ENCODE data around the gene BTBD8.

Gene BTBD8

DNA sequence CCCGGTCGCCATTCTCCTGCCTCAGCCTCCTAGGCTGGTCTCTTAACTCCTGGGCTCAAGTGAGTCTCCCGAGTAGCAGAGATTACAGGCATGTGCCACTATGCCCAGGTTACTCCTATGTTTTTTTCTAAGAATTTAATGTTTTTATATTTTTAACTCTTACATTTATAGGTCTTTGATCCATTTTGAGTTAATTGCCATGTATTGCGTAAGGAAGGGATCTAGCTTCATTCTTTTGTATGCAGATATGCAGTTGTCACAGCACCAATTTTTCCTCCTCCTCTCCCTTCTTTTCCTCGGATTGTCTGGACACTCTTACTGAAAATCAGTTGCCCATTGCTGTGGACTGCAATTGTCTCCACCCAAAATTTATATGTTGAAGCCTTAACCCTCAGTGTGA, 11.5 kb downstream of the BTBD8 start:
- no peak for DNase-seq (ENCODE audit: low spot score)
- TF ChIP-seq, protein P1, sequence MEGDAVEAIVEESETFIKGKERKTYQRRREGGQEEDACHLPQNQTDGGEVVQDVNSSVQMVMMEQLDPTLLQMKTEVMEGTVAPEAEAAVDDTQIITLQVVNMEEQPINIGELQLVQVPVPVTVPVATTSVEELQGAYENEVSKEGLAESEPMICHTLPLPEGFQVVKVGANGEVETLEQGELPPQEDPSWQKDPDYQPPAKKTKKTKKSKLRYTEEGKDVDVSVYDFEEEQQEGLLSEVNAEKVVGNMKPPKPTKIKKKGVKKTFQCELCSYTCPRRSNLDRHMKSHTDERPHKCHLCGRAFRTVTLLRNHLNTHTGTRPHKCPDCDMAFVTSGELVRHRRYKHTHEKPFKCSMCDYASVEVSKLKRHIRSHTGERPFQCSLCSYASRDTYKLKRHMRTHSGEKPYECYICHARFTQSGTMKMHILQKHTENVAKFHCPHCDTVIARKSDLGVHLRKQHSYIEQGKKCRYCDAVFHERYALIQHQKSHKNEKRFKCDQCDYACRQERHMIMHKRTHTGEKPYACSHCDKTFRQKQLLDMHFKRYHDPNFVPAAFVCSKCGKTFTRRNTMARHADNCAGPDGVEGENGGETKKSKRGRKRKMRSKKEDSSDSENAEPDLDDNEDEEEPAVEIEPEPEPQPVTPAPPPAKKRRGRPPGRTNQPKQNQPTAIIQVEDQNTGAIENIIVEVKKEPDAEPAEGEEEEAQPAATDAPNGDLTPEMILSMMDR (IDR thresholded peaks at IDR 0.05): no peak
- Histone ChIP-seq H3K4me3 (no peak overlapping the region), H3K27ac (no peak overlapping the region)

DNA sequence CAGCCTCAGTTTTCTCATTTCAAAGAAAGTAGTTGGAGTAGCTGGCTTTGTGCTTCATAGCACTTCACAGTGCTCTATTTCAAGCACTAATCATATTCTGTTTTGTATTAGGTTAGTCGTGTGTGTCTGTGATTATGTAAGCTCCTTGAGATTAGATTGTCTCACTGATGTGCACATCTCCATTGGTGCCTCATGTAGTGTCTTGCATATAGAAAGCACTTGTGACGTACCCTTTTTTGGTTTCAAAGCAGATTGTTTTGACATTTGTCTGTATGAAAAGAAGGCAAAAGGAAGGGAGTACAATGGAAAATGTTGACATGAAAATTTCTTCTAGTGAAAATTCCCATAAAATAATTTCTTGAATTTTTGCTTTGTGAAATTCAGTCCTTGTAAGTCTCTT, 13.9 kb downstream of the BTBD8 start:
- TF ChIP-seq, protein P1 (IDR thresholded peaks at IDR 0.05): no peak
- Histone ChIP-seq H3K27ac (no peak overlapping the region), H3K4me3 (no peak overlapping the region)
- DNase-seq (ENCODE audit: low spot score): no peak

DNA sequence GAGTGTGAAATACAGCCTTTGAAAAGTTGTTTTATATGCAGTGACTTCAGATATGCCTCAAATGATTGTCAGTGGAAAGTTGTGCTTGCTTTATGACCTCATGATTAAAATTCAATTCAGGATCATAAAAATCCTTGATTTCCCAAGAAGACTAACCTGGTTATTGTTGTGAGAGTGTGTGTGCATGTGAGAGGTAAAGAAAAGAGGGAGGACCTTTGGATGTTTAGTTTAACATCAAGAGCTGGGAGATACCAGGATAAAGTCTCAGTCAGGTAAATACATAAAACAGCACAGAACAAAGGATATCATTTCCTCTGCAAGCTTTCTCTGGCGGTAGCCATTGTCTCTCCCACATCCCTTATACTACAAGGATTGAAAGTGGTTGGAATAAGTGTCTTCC, 14.4 kb downstream of the BTBD8 start:
- H3K27ac ChIP-seq: no peak overlapping the region
- H3K4me3 ChIP-seq: no peak overlapping the region
- TF ChIP-seq, protein P1 (IDR thresholded peaks at IDR 0.05): no peak
- no peak for DNase-seq (ENCODE audit: low spot score)

DNA sequence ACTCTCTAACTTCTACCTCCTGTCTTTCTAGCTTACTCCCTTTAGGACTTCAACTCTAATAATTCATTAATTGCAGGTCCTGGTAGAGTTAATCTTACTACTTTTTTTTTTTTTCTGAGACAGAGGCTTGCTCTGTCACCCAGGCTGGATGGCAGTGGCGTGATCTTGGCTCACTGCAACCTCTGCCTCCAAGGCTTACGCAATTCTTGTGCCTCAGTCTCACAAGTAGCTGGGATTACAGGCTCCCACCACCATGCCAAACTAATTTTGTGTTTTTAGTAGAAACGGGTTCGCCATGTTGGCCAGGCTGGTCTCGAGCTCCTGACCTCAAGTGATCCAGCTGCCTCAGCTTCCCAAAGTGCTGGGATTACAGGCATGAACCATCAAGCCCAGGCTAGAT, 15.7 kb downstream of the BTBD8 start:
- H3K4me3 ChIP-seq: no peak overlapping the region
- no peak overlapping the region for H3K27ac ChIP-seq
- TF ChIP-seq, protein P1 (IDR thresholded peaks at IDR 0.05): no peak
- no peak for DNase-seq (ENCODE audit: low spot score)

DNA sequence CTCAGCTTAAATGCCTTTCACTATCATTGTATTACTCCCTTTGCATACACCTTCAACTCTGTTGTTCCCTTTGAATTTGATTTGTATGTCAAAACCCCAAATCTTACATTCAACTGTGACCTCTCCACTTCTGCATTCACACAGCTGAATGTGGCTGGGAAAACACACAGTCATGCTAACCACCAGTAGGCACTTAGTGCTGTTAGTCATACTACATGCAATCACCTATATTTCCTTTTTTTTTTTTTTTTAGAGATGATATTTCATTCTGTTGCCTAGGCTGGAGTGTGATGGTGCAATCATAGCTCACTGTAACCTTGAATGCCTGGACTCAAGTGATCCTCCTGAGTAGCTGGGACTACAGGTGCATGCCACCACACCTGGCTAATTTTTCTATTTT, 16.2 kb downstream of the BTBD8 start:
- no peak for DNase-seq (ENCODE audit: low spot score)
- H3K4me3 ChIP-seq: no peak overlapping the region
- no peak overlapping the region for H3K27ac ChIP-seq
- TF ChIP-seq, protein P1 (IDR thresholded peaks at IDR 0.05): no peak

DNA sequence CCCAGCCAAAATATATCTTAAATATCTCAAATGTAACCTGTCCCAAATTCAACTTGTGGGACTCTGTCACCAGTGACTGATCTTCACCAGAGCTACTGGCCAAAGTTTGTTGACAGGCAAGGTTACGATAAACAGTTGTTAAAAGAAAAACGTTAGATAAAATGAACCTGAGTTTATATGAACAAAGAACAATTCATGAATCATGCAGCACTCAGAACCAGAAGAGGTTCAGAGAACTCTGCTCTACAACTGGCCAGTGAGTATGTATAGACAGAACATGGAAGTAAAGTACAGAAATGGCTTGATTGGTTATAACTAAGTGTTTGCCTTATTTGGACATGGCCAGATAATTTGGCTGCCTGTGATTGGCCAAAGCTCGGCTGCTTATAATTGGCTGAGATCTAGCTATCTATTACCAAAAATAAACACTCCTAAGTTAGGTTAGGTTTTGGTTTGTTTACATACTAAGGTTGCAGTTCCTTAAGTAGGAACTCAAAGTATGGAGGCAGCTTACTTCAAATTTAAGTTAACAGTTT, 25.5 kb downstream of the BTBD8 start:
- TF ChIP-seq, protein P1 (IDR thresholded peaks at IDR 0.05): no peak
- Histone ChIP-seq H3K4me3 (no peak overlapping the region), H3K27ac (no peak overlapping the region)
- no peak for DNase-seq (ENCODE audit: low spot score)

DNA sequence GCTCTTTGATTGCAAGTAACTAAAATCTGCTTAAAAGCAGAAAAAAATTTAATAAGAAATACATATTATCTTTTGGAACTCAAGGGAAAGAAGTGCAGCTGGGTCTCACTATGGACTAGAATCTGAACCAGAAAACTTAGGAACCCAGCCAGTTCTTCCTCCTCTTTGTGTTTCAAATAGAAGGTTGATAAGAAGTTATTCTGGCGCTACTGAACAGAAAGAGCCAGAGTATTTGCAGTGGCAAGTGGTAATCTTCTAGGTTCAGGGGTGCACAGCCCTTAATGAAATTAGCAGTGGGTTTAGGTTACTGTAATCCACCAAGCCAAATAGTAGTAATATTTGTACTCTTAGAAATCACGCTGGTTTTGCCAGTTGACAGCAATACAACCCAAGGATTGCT, 28.5 kb downstream of the BTBD8 start:
- TF ChIP-seq, protein P1 (IDR thresholded peaks at IDR 0.05): no peak
- DNase-seq (ENCODE audit: low spot score): no peak
- Histone ChIP-seq H3K4me3 (no peak overlapping the region), H3K27ac (no peak overlapping the region)

Measured in coronary artery (tissue), 2 donors.